Ecto neural progenitor cell (in vitro differentiated cells): ENCODE data around the gene ARFGAP1.
"Not testable (repeated sequence)": the region's sequence is repeated elsewhere in the genome, so short reads cannot be mapped to it uniquely, and the experiment has no call there.

Source experiments
- DNase-seq: peaks from one replicate; pipeline ENCODE4 v3.0.0-alpha.2; 2018; ENCODE audit warnings: low spot score

The ARFGAP1 gene

DNA sequence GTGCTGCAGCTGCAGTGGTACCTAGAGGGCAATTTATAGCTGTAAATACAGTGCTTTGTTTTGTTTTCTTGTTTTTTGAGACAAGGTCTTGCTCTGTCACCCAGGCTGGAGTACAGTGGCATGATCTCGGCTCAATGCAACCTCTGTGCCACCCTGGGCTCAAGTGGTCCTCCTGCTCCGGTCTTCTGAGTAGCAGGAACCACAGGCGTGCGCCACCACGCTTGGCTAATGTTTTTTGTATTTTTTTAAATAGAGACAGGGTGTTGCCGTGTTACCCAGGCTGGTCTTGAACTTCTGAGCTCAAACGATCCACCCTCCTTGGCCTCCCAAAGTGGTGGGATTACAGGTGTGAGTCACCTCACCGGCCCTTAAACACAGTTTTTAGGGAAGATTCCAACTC, 61.7 kb downstream of the ARFGAP1 start:
- no peak for DNase-seq

DNA sequence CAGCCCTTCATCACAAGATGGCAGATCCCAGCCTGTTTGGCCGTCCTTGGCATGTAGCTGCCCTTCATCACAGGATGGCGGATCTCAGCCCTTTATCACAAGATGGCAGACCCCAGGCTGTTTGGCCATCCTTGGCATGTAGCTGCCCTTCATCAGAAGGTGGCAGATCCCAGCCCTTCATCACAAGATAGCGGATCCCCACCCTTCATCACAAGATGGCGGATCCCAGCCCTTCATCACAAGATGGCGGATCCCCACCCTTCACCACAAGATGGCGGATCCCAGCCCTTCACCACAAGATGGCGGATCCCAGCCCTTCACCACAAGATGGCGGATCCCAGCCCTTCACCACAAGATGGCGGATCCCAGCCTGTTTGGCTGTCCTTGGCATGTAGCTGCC, 62.4 kb downstream of the ARFGAP1 start:
- DNase-seq: not testable (repeated sequence)

DNA sequence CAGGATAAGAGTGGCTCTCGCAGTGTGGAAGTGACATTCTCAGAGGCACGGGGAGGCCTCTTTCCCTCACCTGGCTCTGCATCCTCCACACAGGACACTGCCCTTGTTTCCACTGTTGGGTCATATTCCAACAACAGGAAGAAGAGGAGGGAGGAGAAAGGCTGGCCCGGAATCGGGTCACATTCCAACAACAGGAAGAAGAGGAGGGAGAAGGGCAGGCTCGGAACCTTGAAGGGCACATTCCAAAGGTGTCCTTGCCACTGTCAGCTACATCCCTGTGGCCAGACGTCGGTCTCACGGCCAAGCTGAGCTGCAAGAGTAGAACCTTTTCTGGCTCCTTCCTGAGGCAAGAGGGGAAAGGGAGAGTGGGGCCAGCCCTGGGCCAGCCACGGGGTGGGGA, 63.1 kb downstream of the ARFGAP1 start:
- no peak for DNase-seq

DNA sequence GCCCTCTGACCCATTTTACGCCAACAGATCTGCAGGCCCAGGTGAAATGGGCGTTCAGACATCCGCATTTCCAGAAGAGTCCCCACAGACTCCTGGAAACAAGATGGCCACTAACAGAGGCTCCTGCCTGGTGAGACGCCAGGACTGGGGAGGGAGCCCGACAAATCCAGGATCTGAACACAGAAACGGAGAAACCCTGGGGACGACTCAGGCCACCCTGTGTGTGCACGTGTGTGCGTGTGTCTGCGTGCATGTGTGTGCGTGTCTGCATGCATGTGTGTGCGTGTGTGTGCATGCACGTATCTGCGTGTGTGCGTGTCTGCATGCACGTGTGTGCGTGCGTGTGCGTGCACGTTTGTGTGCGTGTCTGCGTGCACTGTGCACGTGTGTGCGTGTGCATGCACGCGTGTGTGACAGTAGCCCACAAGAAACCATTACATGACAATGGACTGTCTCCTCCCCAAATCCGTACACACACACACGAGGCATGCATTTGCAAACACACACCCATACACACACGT, 63.7 kb downstream of the ARFGAP1 start:
- no peak for DNase-seq

DNA sequence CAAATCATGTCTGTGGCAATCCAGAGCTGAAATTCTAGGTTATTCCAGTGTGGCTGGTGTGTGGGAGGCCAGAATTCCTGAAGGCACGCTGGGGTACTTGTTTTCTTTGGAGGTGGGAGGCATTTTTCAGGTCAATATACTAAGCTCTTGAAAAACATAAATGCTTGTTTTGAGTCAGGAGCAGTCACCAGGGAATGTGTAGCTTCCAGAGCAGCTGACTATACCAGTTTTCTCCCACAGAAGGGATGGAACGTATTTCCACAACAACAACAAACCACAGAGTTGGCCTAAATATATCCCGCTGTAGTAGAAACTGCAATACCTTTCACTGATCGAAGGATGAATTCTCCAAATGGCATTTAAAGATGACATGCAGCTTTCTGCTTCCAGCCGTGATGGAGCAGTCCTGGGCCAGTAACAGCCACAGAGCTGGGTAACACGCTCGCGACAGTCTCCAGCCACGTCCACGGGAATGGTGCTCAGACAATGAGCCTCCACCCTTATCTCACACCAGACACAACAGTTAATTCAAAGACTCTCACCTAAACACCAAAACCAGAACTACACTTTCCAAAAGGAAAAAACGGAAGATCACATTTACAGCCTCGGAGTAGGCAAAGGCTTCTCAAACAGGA, 65.3 kb downstream of the ARFGAP1 start:
- no peak for DNase-seq
